K562 (cell line): Measurements from ENCODE around the gene LRRC49. TPM values are rescaled to one million over a fixed set of nuclear protein-coding genes. Genes with fewer than 3 reads are reported as not detected.

ENCODE experiments used
- ATAC-seq: fragments of 200-7000 bp; cut with Tn5 transposase; 3 replicates; pipeline ENCODE4 v1.9.1; 2020; ENCODE audit warnings: moderate library complexity
- BruUV-seq: library from RNA; stranded (reverse); fragments of 400-500 nt; replicated peaks from 2 replicates; lab custom pipeline; 2021; lab: Mats Ljungman, UMichigan
- CTCF ChIA-PET: fragments of 300-600 bp; formaldehyde crosslinking; extraction: SDS; loops from one replicate; lab custom pipeline; 2021; ENCODE audit warnings: low intra/inter-chr PET ratio; lab: Yijun Ruan, JAX
- POLR2A ChIA-PET: fragments of 300-600, 350-650 bp; sonication (Branson Sonifier 250); formaldehyde crosslinking; extraction: SDS; loops from one replicate; lab custom pipeline; 2021; ENCODE audit warnings: antibody characterized with exemption, inconsistent platforms; lab: Yijun Ruan, JAX
- DNase-seq, 4 experiments: peaks; one replicate each; pipeline versions ENCODE4 v3.0.0 to v3.0.0-alpha.2; 2011 to 2018; ENCODE audit warnings: low spot score in 3 of 4, mixed read lengths in 3 of 4; ENCODE audit errors: extremely low read depth in 1 of 4
- FAIRE-seq: peaks from 2 replicates; lab custom pipeline; 2011; peaks lifted over from hg19 to GRCh38; lab: Jason Lieb, UNC
- H2AFZ ChIP-seq: 2 replicates; pipeline ENCODE4 v1.6.0; 2011; ENCODE audit warnings: low read depth, low read length, control low read depth, inconsistent platforms
- H3K27ac ChIP-seq: fragments of 200-600 bp; 3 replicates; pipeline ENCODE4 v1.8.0; 2011; ENCODE audit warnings: low read depth, mild to moderate bottlenecking, control low read depth, inconsistent platforms, low read length, moderate library complexity, mixed read lengths; ENCODE audit errors: extremely low read depth
- H3K27me3 ChIP-seq, 2 experiments: fragments of 300-600 bp in 1 of 2; 2 replicates in 1 of 2; 3 replicates in 1 of 2; pipeline versions ENCODE4 v1.6.0 to v1.8.0; 2011; ENCODE audit warnings: inconsistent platforms in 2 of 2, low read length in 2 of 2, mild to moderate bottlenecking in 1 of 2, mixed read lengths in 1 of 2, moderate library complexity in 1 of 2; ENCODE audit not compliant: control insufficient read depth in 2 of 2, insufficient read depth in 2 of 2
- H3K36me3 ChIP-seq: fragments of 300-600 bp; 3 replicates; pipeline ENCODE4 v1.8.0; 2011; ENCODE audit warnings: mild to moderate bottlenecking, low read length, inconsistent platforms; ENCODE audit not compliant: control insufficient read depth, insufficient read depth
- H3K4me1 ChIP-seq, 2 experiments: fragments of 200-600 bp in 1 of 2; replicated peaks in 1 of 2; 2 replicates in 1 of 2; 3 replicates in 1 of 2; pipeline versions ENCODE4 v1.5.1 to v1.8.0; 2011; ENCODE audit warnings: inconsistent platforms in 2 of 2, low read length in 2 of 2, mild to moderate bottlenecking in 1 of 2, mixed read lengths in 1 of 2, moderate library complexity in 1 of 2; ENCODE audit not compliant: control insufficient read depth in 2 of 2, insufficient read depth in 2 of 2
- H3K4me2 ChIP-seq: 2 replicates; pipeline ENCODE4 v1.6.1; 2011; ENCODE audit warnings: low read length, control low read depth, inconsistent platforms, mixed read lengths; ENCODE audit not compliant: insufficient read depth
- H3K4me3 ChIP-seq: fragments of 200-600 bp; sonication (generic), shearing (Covaris generic); 2 replicates; pipeline ENCODE4 v1.5.1; 2016; ENCODE audit warnings: control low read depth, inconsistent platforms
- H3K79me2 ChIP-seq: fragments of 200-600 bp; 3 replicates; pipeline ENCODE4 v1.8.0; 2011; ENCODE audit warnings: low read length, inconsistent platforms; ENCODE audit not compliant: control insufficient read depth, insufficient read depth
- H3K9ac ChIP-seq, 2 experiments: 2 replicates each; pipeline versions ENCODE4 v1.6.0 to v1.6.1; 2011; ENCODE audit warnings: low read depth in 2 of 2, low read length in 2 of 2, control low read depth in 1 of 2, inconsistent platforms in 1 of 2, mild to moderate bottlenecking in 1 of 2, mixed read lengths in 1 of 2; ENCODE audit not compliant: insufficient read depth in 1 of 2
- H3K9me1 ChIP-seq: one replicate; pipeline ENCODE4 v1.6.0; 2011; ENCODE audit warnings: inconsistent platforms, mild to moderate bottlenecking, low read length, moderate library complexity; ENCODE audit not compliant: control insufficient read depth, insufficient read depth
- H3K9me3 ChIP-seq: replicated peaks from 2 replicates; pipeline ENCODE4 v1.5.1; 2011; ENCODE audit warnings: low read depth, low read length, inconsistent platforms; ENCODE audit not compliant: control insufficient read depth, insufficient read depth
- H4K20me1 ChIP-seq: replicated peaks from 2 replicates; pipeline ENCODE4 v1.6.1; 2011; ENCODE audit warnings: low read length, inconsistent platforms, mixed read lengths; ENCODE audit not compliant: control insufficient read depth, insufficient read depth
- ERF ChIP-seq: fragments of 450-650 bp; formaldehyde crosslinking; IDR thresholded peaks from 2 replicates; pipeline ENCODE4 v1.4.0; 2020; ENCODE audit warnings: mild to moderate bottlenecking, mixed read lengths
- FOXA1 ChIP-seq: fragments of 450-650 bp; IDR thresholded peaks from 2 replicates; pipeline ENCODE4 v1.6.1; 2016; ENCODE audit warnings: mild to moderate bottlenecking, borderline replicate concordance
- GABPB1 ChIP-seq: sonication (generic); formaldehyde crosslinking; IDR thresholded peaks from 2 replicates; pipeline ENCODE4 v1.8.0; 2022; ENCODE audit warnings: mild to moderate bottlenecking, missing genetic modification reagents
- HCFC1 ChIP-seq: IDR thresholded peaks from 2 replicates; pipeline ENCODE4 v1.6.1; 2012; ENCODE audit warnings: low read depth, low read length, improper control_type of control experiment
- HOXB6 ChIP-seq: fragments of 250-450 bp; sonication (Bioruptor Pico); IDR thresholded peaks from 2 replicates; pipeline ENCODE4 v1.5.1; 2022; ENCODE audit warnings: mild to moderate bottlenecking, borderline replicate concordance
- MAFK ChIP-seq: IDR thresholded peaks from 2 replicates; pipeline ENCODE4 v1.6.1; 2011; ENCODE audit warnings: low read length, improper control_type of control experiment
- MTA2 ChIP-seq: fragments of 450-650 bp; IDR thresholded peaks from 2 replicates; pipeline ENCODE4 v1.6.1; 2016; ENCODE audit warnings: low read depth
- PKNOX1 ChIP-seq: fragments of 450-650 bp; IDR thresholded peaks from 2 replicates; pipeline ENCODE4 v1.6.1; 2016
- RBM15 ChIP-seq: fragments of 200-400 bp; formaldehyde crosslinking; IDR thresholded peaks from 2 replicates; pipeline ENCODE4 v1.6.1; 2018; ENCODE audit warnings: mild to moderate bottlenecking, low read length, moderate library complexity; ENCODE audit not compliant: insufficient read depth
- SIN3A ChIP-seq, 2 experiments: fragments of 150-350 bp in 1 of 2; IDR thresholded peaks; 2 replicates each; pipeline ENCODE4 v1.6.1; 2011 to 2016; ENCODE audit warnings: borderline replicate concordance in 2 of 2, low read depth in 2 of 2, low read length in 2 of 2, mild to moderate bottlenecking in 2 of 2, moderate library complexity in 2 of 2; ENCODE audit not compliant: control insufficient read depth in 1 of 2
- SRF ChIP-seq, 2 experiments: fragments of 250-450, 450-650 bp in 1 of 2; sonication (Bioruptor Pico) in 1 of 2; sonication (generic) in 1 of 2; formaldehyde crosslinking; IDR thresholded peaks; 2 replicates each; pipeline versions ENCODE4 v1.5.0 to v1.5.1; 2020 to 2022; ENCODE audit warnings: mild to moderate bottlenecking in 1 of 2, missing genetic modification reagents in 1 of 2
- STAG1 ChIP-seq: sonication (generic); formaldehyde crosslinking; IDR thresholded peaks from 2 replicates; pipeline ENCODE4 v1.5.0; 2020; ENCODE audit warnings: missing genetic modification reagents, borderline replicate concordance
- ZC3H8 ChIP-seq: fragments of 450-650 bp; IDR thresholded peaks from 2 replicates; pipeline ENCODE4 v1.6.1; 2017
- ZNF778 ChIP-seq: fragments of 450-650 bp; formaldehyde crosslinking; IDR thresholded peaks from 2 replicates; pipeline ENCODE4 v1.4.0; 2020; ENCODE audit warnings: mild to moderate bottlenecking, moderate library complexity
- WGBS: fragments of 100-300 bp; shearing (Covaris generic); methylation state at CpG from one replicate; pipeline ENCODE4 v1.1.6; 2016; ENCODE audit warnings: low coverage, mixed read lengths; ENCODE audit not compliant: insufficient coverage; ENCODE audit errors: missing lambda C conversion rate; 5-methylcytosine and 5-hydroxymethylcytosine counted together
- in situ Hi-C: fragments of 300-500 bp; cut with MboI; formaldehyde crosslinking; loops from 4 replicates; pipeline ENCODE4 v1.15.0; 2018; ENCODE audit warnings: inconsistent platforms, mixed read lengths
- intact Hi-C: fragments of 100-400 bp; cut with micrococcal nuclease; formaldehyde crosslinking; loops from 2 replicates; pipeline ENCODE4 v1.14.2; 2022
- polyA plus RNA-seq, 8 experiments: library from polyadenylated mRNA; depleted of rRNA in 4 of 8; stranded (reverse) in 5 of 8; unstranded in 3 of 8; fragments of >200 nt; fragmentation: Nextera tagmentation in 2 of 8; fragmentation: Illumina TruSeq in 1 of 8; extraction: Ambion mirVana in 2 of 8; extraction: Trizol in 1 of 8; gene quantifications; 2 replicates each; pipeline versions ENCODE4 v1.2.1 to v1.2.3, GENCODE V29; 2011 to 2014; ENCODE audit warnings: inconsistent platforms in 1 of 8, missing spikeins in 1 of 8
- total RNA-seq, 7 experiments: library from RNA; depleted of rRNA in 6 of 7; stranded (reverse); fragments of >200 nt in 6 of 7; fragmentation: Illumina TruSeq in 2 of 7; extraction: Trizol in 2 of 7; gene quantifications; 2 replicates each; pipeline versions ENCODE4 v1.2.1 to v1.2.3, GENCODE V29; 2011 to 2021; ENCODE audit warnings: low replicate concordance in 1 of 7

Gene LRRC49
- total and polyA plus RNA-seq, 9 of the 15 experiments (the other 6 are each of a cell fraction or from before 2014, with no cell fraction given): 0.32 TPM; not detected in 8

DNA sequence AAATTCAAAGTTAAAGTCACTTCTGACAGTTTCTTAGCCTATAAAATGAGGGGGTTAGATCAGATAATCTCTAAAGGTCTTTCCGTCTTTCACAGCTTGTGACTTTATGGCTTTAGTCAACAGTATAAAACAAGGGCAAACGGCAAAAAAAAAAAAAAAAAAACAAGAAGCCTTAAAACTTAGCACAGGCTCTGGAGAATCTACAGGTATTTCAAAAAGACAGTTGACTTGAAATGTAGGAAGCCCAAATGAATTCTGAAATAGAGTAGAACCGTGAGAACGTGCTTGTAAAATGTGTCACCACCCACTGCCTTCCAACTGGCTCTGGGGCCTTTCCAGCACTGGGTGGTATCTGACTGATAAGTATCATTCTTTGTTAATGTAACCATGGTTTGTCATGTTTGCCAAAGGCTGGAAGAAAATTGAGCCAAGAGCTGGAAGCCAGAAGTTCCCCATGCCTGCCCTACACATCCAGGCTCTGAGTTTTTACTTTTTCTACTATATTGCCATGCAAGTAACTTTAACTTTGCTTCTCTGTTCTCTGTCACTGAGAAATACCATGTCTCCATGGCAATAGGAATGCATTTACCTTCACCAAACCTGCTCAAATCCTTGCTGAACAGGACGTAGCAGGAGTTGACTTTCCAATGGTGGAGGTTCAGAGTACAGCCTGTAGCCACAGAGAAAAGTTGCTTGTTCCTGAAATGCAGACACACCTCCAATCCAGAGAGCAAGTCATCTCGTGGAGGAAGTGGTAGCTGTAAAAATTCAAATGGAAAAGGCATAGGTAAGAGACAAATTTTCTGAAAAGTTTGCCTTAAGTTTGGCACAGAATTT lies 186.8 kb downstream of the LRRC49 start (continued):
- TF ChIP-seq ZC3H8: no peak

GRCh38 chr15:71080166-71080565 lies 187.5 kb downstream of the LRRC49 start:
- no peak for FAIRE-seq
- H3K4me2 ChIP-seq: no peak overlapping the region
- H3K4me3 ChIP-seq: no peak overlapping the region
- WGBS: 0% methylated on average over 7 of the region's 7 CpGs
- no peaks in the 10 kb centered on the region for H4K20me1 ChIP-seq
- H3K9me1 ChIP-seq: no peaks in the 10 kb centered on the region
- no peak overlapping the region for H3K9ac ChIP-seq
- CTCF ChIA-PET: no interaction called here
- no peaks in the 10 kb centered on the region for H3K36me3 ChIP-seq
- POLR2A ChIA-PET: no interaction called here
- in situ Hi-C loops (no loop called here), intact Hi-C loops (no loop called here)
- H3K9me3 ChIP-seq: no peaks in the 10 kb centered on the region
- H3K79me2 ChIP-seq: no peaks in the 10 kb centered on the region
- no peak overlapping the region for H2AFZ ChIP-seq
- H3K27me3 ChIP-seq: no peaks in the 10 kb centered on the region
- TF ChIP-seq PKNOX1 (no peak), SIN3A (IDR thresholded peaks at IDR 0.05; ENCODE audit: borderline replicate concordance in 2 of 2, control insufficient read depth in 1 of 2, low read depth in 2 of 2, low read length in 2 of 2) (no peak), ZNF778 (CRISPR knock-in tag) (no peak), MTA2 (no peak), FOXA1 (no peak), RBM15 (no peak), MAFK (no peak), STAG1 (CRISPR knock-in tag) (no peak), HCFC1 (no peak), ERF (CRISPR knock-in tag) (no peak), SRF (CRISPR knock-in tag; IDR thresholded peaks at IDR 0.05) (no peak), HOXB6 (CRISPR knock-in tag) (no peak), GABPB1 (CRISPR knock-in tag) (no peak)
- TF ChIP-seq, all 486 proteins: peak for 0
- Histone ChIP-seq H3K27ac (no peak overlapping the region), H3K4me1 (no peaks in the 10 kb centered on the region)
- ATAC-seq (no peak), DNase-seq (no peak)
- BruUV-seq: no TSS peak
